ENCODE results near the gene UQCRQ.
"Not testable (repeated sequence)": the region's sequence is repeated elsewhere in the genome, so short reads cannot be mapped to it uniquely, and the experiment has no call there.

The UQCRQ gene

GRCh38 chr5:132848270-132848669 is 18.2 kb upstream of the UQCRQ start:
- no peak for DNase-seq
- no peak overlapping the region for H3K27ac Mint-ChIP-seq
- H3K9me3 Mint-ChIP-seq, result no peaks in the 10 kb centered on the region
- no peak overlapping the region for H3K4me3 Mint-ChIP-seq
- no peaks in the 10 kb centered on the region for H3K4me1 Mint-ChIP-seq
- ATAC-seq, result no peak
- H3K36me3 Mint-ChIP-seq (ENCODE audit: low read depth), result no peaks in the 10 kb centered on the region
- peaks cover 2% of the 10 kb centered on the region for H3K27me3 Mint-ChIP-seq

GRCh38 chr5:132849347-132849746 is 17.1 kb upstream of the UQCRQ start:
- Mint-ChIP-seq H3K36me3 (ENCODE audit: low read depth) (no peaks in the 10 kb centered on the region), H3K27me3 (peaks cover 2% of the 10 kb centered on the region), H3K9me3 (no peaks in the 10 kb centered on the region), H3K27ac (no peak overlapping the region), H3K4me1 (no peaks in the 10 kb centered on the region), H3K4me3 (no peak overlapping the region)
- no peak for ATAC-seq
- no peak for DNase-seq

GRCh38 chr5:132850066-132850465 is 16.4 kb upstream of the UQCRQ start:
- no peak for DNase-seq
- Mint-ChIP-seq H3K27ac (no peak overlapping the region), H3K4me1 (no peaks in the 10 kb centered on the region), H3K36me3 (ENCODE audit: low read depth) (no peaks in the 10 kb centered on the region), H3K9me3 (no peaks in the 10 kb centered on the region), H3K27me3 (peaks cover 2% of the 10 kb centered on the region), H3K4me3 (no peak overlapping the region)
- no peak for ATAC-seq

- Mint-ChIP-seq H3K27ac (no peak overlapping the region), H3K36me3 (ENCODE audit: low read depth) (no peaks in the 10 kb centered on the region), H3K4me1 (no peaks in the 10 kb centered on the region), H3K4me3 (no peak overlapping the region), H3K27me3 (peaks cover 10% of the 10 kb centered on the region), H3K9me3 (no peaks in the 10 kb centered on the region)
- DNase-seq (no peak), ATAC-seq (no peak)
Observed at GRCh38 chr5:132853323-132853722, 13.1 kb upstream of the UQCRQ start.

GRCh38 chr5:132853790-132854189 is 12.7 kb upstream of the UQCRQ start:
- H3K27me3 Mint-ChIP-seq, result peaks cover 11% of the 10 kb centered on the region
- ATAC-seq (no peak), DNase-seq (no peak)
- no peaks in the 10 kb centered on the region for H3K36me3 Mint-ChIP-seq (ENCODE audit: low read depth)
- no peak overlapping the region for H3K4me3 Mint-ChIP-seq
- H3K27ac Mint-ChIP-seq, result no peak overlapping the region
- H3K4me1 Mint-ChIP-seq, result no peaks in the 10 kb centered on the region
- no peaks in the 10 kb centered on the region for H3K9me3 Mint-ChIP-seq

GRCh38 chr5:132854301-132854700 is 12.1 kb upstream of the UQCRQ start:
- Mint-ChIP-seq H3K9me3 (no peaks in the 10 kb centered on the region), H3K27me3 (peaks cover 12% of the 10 kb centered on the region), H3K4me3 (no peak overlapping the region), H3K27ac (no peak overlapping the region), H3K4me1 (no peaks in the 10 kb centered on the region), H3K36me3 (ENCODE audit: low read depth) (no peaks in the 10 kb centered on the region)
- ATAC-seq, result no peak
- DNase-seq, result no peak

GRCh38 chr5:132854992-132855391 is 11.4 kb upstream of the UQCRQ start:
- not testable (repeated sequence) for H3K4me1 Mint-ChIP-seq, ATAC-seq

GRCh38 chr5:132856011-132856410 is 10.4 kb upstream of the UQCRQ start:
- ATAC-seq (no peak), DNase-seq (no peak)
- H3K36me3 Mint-ChIP-seq (ENCODE audit: low read depth), result no peaks in the 10 kb centered on the region
- no peaks in the 10 kb centered on the region for H3K9me3 Mint-ChIP-seq
- H3K4me1 Mint-ChIP-seq, result no peaks in the 10 kb centered on the region
- H3K27ac Mint-ChIP-seq, result no peak overlapping the region
- H3K4me3 Mint-ChIP-seq, result no peak overlapping the region
- H3K27me3 Mint-ChIP-seq, result peaks cover 12% of the 10 kb centered on the region

More at GRCh38 chr5:132854992-132855391, 11.4 kb upstream of the UQCRQ start:
- not testable (repeated sequence) for H3K9me3 Mint-ChIP-seq; H3K4me3 Mint-ChIP-seq; H3K36me3 Mint-ChIP-seq (ENCODE audit: low read depth); H3K27ac Mint-ChIP-seq; DNase-seq
- H3K27me3 Mint-ChIP-seq, result peaks cover 12% of the 10 kb centered on the region

GRCh38 chr5:132859889-132860437 is 6.5 kb upstream of the UQCRQ start:
- DNase-seq, result no peak
- no peak for ATAC-seq
- Mint-ChIP-seq H3K27ac (no peak overlapping the region), H3K4me3 (no peak overlapping the region), H3K9me3 (no peaks in the 10 kb centered on the region), H3K36me3 (ENCODE audit: low read depth) (no peaks in the 10 kb centered on the region), H3K27me3 (peaks cover 10% of the 10 kb centered on the region), H3K4me1 (no peaks in the 10 kb centered on the region)

GRCh38 chr5:132860742-132861141 is 5.7 kb upstream of the UQCRQ start:
- ATAC-seq (no peak), DNase-seq (no peak)
- H3K27me3 Mint-ChIP-seq, result peaks cover 8% of the 10 kb centered on the region
- H3K4me1 Mint-ChIP-seq, result peaks cover 5% of the 10 kb centered on the region
- H3K4me3 Mint-ChIP-seq, result no peak overlapping the region
- no peaks in the 10 kb centered on the region for H3K9me3 Mint-ChIP-seq
- H3K36me3 Mint-ChIP-seq (ENCODE audit: low read depth), result no peaks in the 10 kb centered on the region
- H3K27ac Mint-ChIP-seq, result no peak overlapping the region

GRCh38 chr5:132865668-132866341 is 637 bp upstream of the UQCRQ start:
- H3K27ac Mint-ChIP-seq, result peak overlapping the region; percentile 98
- DNase-seq (no peak), ATAC-seq (peak; percentile 33)
- no peaks in the 10 kb centered on the region for H3K27me3 Mint-ChIP-seq
- H3K36me3 Mint-ChIP-seq (ENCODE audit: low read depth), result peaks cover 35% of the 10 kb centered on the region
- H3K9me3 Mint-ChIP-seq, result no peaks in the 10 kb centered on the region
- H3K4me3 Mint-ChIP-seq, result peak overlapping the region; percentile 94
- peaks cover 29% of the 10 kb centered on the region for H3K4me1 Mint-ChIP-seq

- H3K4me3 Mint-ChIP-seq, result peak overlapping the region; percentile 94
- no peaks in the 10 kb centered on the region for H3K9me3 Mint-ChIP-seq
- ATAC-seq (no peak), DNase-seq (no peak)
- peaks cover 29% of the 10 kb centered on the region for H3K4me1 Mint-ChIP-seq
- no peaks in the 10 kb centered on the region for H3K27me3 Mint-ChIP-seq
- H3K36me3 Mint-ChIP-seq (ENCODE audit: low read depth), result peaks cover 42% of the 10 kb centered on the region
- peak overlapping the region; percentile 98 for H3K27ac Mint-ChIP-seq
Observed at GRCh38 chr5:132867046-132867451, 607 bp downstream of the UQCRQ start.

GRCh38 chr5:132868754-132869153 is 2.3 kb downstream of the UQCRQ start:
- peaks cover 46% of the 10 kb centered on the region for H3K36me3 Mint-ChIP-seq (ENCODE audit: low read depth)
- DNase-seq (no peak), ATAC-seq (no peak)
- H3K27me3 Mint-ChIP-seq, result no peaks in the 10 kb centered on the region
- peak overlapping the region; percentile 94 for H3K4me3 Mint-ChIP-seq
- H3K9me3 Mint-ChIP-seq, result no peaks in the 10 kb centered on the region
- peak overlapping the region; percentile 67 for H3K27ac Mint-ChIP-seq
- H3K4me1 Mint-ChIP-seq, result peaks cover 29% of the 10 kb centered on the region

- H3K4me3 Mint-ChIP-seq, result no peak overlapping the region
- H3K27ac Mint-ChIP-seq, result no peak overlapping the region
- H3K36me3 Mint-ChIP-seq (ENCODE audit: low read depth), result peaks cover 46% of the 10 kb centered on the region
- DNase-seq (no peak), ATAC-seq (no peak)
- peaks cover 24% of the 10 kb centered on the region for H3K4me1 Mint-ChIP-seq
- H3K9me3 Mint-ChIP-seq, result no peaks in the 10 kb centered on the region
- no peaks in the 10 kb centered on the region for H3K27me3 Mint-ChIP-seq
Observed at GRCh38 chr5:132870801-132871200, 4.4 kb downstream of the UQCRQ start.

- no peak overlapping the region for H3K4me3 Mint-ChIP-seq
- no peaks in the 10 kb centered on the region for H3K9me3 Mint-ChIP-seq
- H3K4me1 Mint-ChIP-seq, result peaks cover 19% of the 10 kb centered on the region
- H3K27me3 Mint-ChIP-seq, result no peaks in the 10 kb centered on the region
- H3K27ac Mint-ChIP-seq, result no peak overlapping the region
- peaks cover 43% of the 10 kb centered on the region for H3K36me3 Mint-ChIP-seq (ENCODE audit: low read depth)
- ATAC-seq (peak; percentile 13), DNase-seq (no peak)
Observed at GRCh38 chr5:132871459-132872284, 5.2 kb downstream of the UQCRQ start.

Measured in activated naive CD8-positive, alpha-beta T cell treated with anti-CD3 and anti-CD28 coated beads, Interleukin-2, amount 50 U/mL, for 24 hours (primary cell).